Neural cell (in vitro differentiated cells): ENCODE measurements around the gene PTPRD.

ENCODE experiments used
- CTCF ChIP-seq: fragments of 450-650 bp; IDR thresholded peaks from 2 replicates; pipeline ENCODE4 v1.5.1; 2014; ENCODE audit warnings: antibody characterized with exemption, mild to moderate bottlenecking, moderate library complexity; ENCODE audit not compliant: poor library complexity, severe bottlenecking
- EP300 ChIP-seq: fragments of 450-650 bp; conservative IDR thresholded peaks from 2 replicates; pipeline ENCODE4 v1.6.1; 2014; ENCODE audit warnings: antibody characterized with exemption, mild to moderate bottlenecking, moderate library complexity; ENCODE audit not compliant: poor library complexity, severe bottlenecking
- EZH2 ChIP-seq: fragments of 200-600, 300-800 bp; shearing (Covaris generic), sonication (generic); IDR thresholded peaks from 2 replicates; pipeline ENCODE4 v1.6.1; 2014; ENCODE audit warnings: antibody characterized with exemption, low read length, borderline replicate concordance, mild to moderate bottlenecking; ENCODE audit not compliant: insufficient read depth, poor library complexity, severe bottlenecking
- POLR2AphosphoS5 ChIP-seq: IDR thresholded peaks from 2 replicates; pipeline ENCODE4 v1.6.1; 2012
- RAD21 ChIP-seq: fragments of 450-650 bp; conservative IDR thresholded peaks from 2 replicates; pipeline ENCODE4 v1.6.1; 2014; ENCODE audit warnings: antibody characterized with exemption, mild to moderate bottlenecking, moderate library complexity
- REST ChIP-seq: IDR thresholded peaks from 2 replicates; pipeline ENCODE4 v1.6.1; 2012; ENCODE audit warnings: borderline replicate concordance
- SMC3 ChIP-seq: fragments of 450-650 bp; conservative IDR thresholded peaks from 2 replicates; pipeline ENCODE4 v1.6.1; 2014; ENCODE audit warnings: antibody characterized with exemption, mild to moderate bottlenecking, moderate library complexity; ENCODE audit not compliant: poor library complexity
- TAF1 ChIP-seq: IDR thresholded peaks from 2 replicates; pipeline ENCODE4 v1.6.1; 2012; ENCODE audit warnings: low read depth

GRCh38 chr9:10112798-10113197 is 500.0 kb downstream of the PTPRD start:
- TF ChIP-seq POLR2AphosphoS5 (no peak), RAD21 (no peak), CTCF (no peak), EZH2 (no peak), EP300 (no peak), SMC3 (no peak), REST (no peak), TAF1 (no peak)
